Measurements from ENCODE around the gene MS4A2. TPM values are rescaled to one million over a fixed set of nuclear protein-coding genes. Genes with fewer than 3 reads are reported as not detected.
"Not testable (repeated sequence)": the region's sequence is repeated elsewhere in the genome, so short reads cannot be mapped to it uniquely, and the experiment has no call there.

The MS4A2 gene
- polyA plus RNA-seq, 1 donor from 2014 or later, result not detected

GRCh38 chr11:60084631-60085273 is 3.7 kb upstream of the MS4A2 start:
- Mint-ChIP-seq H3K27ac (no peak overlapping the region), H3K27me3 (peaks cover 15% of the 10 kb centered on the region), H3K9me3 (peaks cover 0 to 9% (median 5%) of the 10 kb centered on the region in 3 donors), H3K36me3 (no peaks in the 10 kb centered on the region), H3K4me3 (no peak overlapping the region), H3K4me1 (no peaks in the 10 kb centered on the region)

DNA sequence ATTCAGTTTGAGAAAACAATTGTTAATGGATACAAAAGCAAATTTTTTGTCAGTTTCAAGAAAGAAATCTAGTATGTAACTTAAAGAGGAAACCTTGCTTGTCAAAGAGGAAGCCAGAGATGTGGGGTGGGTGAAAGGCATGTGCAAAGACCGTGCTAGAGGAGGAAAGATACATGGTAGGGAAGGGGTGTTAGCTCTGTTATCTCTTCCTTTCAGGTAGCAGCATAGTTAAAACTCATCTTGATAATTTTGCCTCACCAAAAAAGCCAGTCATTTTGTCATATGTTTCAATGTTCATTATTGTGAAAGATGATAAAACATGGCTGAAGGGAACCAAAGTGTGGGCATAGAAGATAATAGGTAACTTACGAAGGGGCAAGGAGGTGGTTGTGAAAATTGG is 2.6 kb upstream of the MS4A2 start:
- Mint-ChIP-seq H3K4me1 (no peaks in the 10 kb centered on the region), H3K36me3 (no peaks in the 10 kb centered on the region), H3K27me3 (peaks cover 15% of the 10 kb centered on the region), H3K4me3 (no peak overlapping the region), H3K27ac (no peak overlapping the region), H3K9me3 (peaks cover 0 to 5% (median 3%) of the 10 kb centered on the region in 3 donors)

DNA sequence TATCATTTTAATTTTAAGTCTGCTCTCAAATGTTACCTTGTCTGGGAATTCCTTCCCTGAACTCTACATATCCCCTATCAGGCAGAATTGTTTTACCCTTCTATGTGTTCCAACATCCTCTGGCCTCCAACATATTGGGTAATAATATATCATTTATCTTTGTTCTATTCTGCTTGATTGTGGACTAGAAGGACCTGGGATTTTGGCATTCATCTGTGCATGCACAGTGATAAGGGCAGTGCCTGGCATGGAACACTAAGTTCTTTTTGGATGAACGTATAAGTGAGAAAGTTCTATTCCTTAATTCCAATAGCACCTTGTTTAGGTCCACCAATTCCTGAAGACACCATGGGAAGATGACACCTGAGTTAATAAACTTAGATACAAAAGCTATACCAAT is 1.2 kb upstream of the MS4A2 start:
- H3K9me3 Mint-ChIP-seq, result peaks cover 0 to 3% (median 2%) of the 10 kb centered on the region in 3 donors
- H3K36me3 Mint-ChIP-seq, result no peaks in the 10 kb centered on the region
- H3K27ac Mint-ChIP-seq, result no peak overlapping the region
- no peak overlapping the region for H3K4me3 Mint-ChIP-seq
- H3K27me3 Mint-ChIP-seq, result peaks cover 15% of the 10 kb centered on the region
- no peaks in the 10 kb centered on the region for H3K4me1 Mint-ChIP-seq

DNA sequence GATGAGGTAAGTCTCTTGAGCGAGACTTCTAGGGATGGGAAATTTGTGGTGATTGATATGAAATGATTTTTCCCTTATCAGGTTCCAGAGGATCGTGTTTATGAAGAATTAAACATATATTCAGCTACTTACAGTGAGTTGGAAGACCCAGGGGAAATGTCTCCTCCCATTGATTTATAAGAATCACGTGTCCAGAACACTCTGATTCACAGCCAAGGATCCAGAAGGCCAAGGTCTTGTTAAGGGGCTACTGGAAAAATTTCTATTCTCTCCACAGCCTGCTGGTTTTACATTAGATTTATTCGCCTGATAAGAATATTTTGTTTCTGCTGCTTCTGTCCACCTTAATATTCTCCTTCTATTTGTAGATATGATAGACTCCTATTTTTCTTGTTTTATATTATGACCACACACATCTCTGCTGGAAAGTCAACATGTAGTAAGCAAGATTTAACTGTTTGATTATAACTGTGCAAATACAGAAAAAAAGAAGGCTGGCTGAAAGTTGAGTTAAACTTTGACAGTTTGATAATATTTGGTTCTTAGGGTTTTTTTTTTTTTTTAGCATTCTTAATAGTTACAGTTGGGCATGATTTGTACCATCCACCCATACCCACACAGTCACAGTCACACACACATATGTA is 7.1 kb downstream of the MS4A2 start:
- Mint-ChIP-seq H3K9me3 (no peaks in the 10 kb centered on the region), H3K4me1 (no peaks in the 10 kb centered on the region), H3K4me3 (no peak overlapping the region), H3K27me3 (peaks cover 7% of the 10 kb centered on the region), H3K36me3 (no peaks in the 10 kb centered on the region), H3K27ac (no peak overlapping the region)

- H3K4me1 Mint-ChIP-seq, result no peaks in the 10 kb centered on the region
- H3K4me3 Mint-ChIP-seq, result no peak overlapping the region
- H3K36me3 Mint-ChIP-seq, result no peaks in the 10 kb centered on the region
- H3K27me3 Mint-ChIP-seq, result peaks cover 7% of the 10 kb centered on the region
- H3K27ac Mint-ChIP-seq, result no peak overlapping the region
- H3K9me3 Mint-ChIP-seq, result no peaks in the 10 kb centered on the region
These were observed 8.7 kb downstream of the MS4A2 start for GRCh38 chr11:60097189-60097588.

GRCh38 chr11:60098508-60098907 is 10.0 kb downstream of the MS4A2 start:
- no peak overlapping the region for H3K27ac Mint-ChIP-seq
- H3K9me3 Mint-ChIP-seq, result no peaks in the 10 kb centered on the region
- H3K4me3 Mint-ChIP-seq, result no peak overlapping the region
- H3K4me1 Mint-ChIP-seq, result no peaks in the 10 kb centered on the region
- no peaks in the 10 kb centered on the region for H3K36me3 Mint-ChIP-seq
- H3K27me3 Mint-ChIP-seq, result peaks cover 4% of the 10 kb centered on the region

DNA sequence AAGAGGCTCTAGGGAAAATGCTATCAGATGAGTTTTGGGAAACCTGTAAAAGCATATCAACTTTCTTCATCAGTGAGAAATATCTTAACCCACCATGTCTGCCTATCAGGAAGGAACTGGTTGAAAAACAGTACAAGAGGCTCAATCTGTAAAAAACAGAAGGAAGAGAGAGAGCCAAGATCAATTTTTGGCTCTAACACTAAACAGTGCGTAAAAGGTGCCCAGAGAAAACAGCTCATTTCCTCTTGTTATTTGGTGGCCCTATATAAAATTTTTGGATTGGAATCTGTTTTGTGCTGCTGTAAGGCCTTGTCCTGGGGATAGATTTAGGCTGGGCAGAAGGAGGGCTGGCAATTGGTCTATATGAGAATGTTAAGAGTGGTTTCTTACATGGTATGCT is 12.1 kb downstream of the MS4A2 start:
- Mint-ChIP-seq H3K9me3 (peaks cover 0 to under 1% (median 0%) of the 10 kb centered on the region in 3 donors), H3K36me3 (no peaks in the 10 kb centered on the region), H3K27me3 (no peaks in the 10 kb centered on the region), H3K27ac (no peak overlapping the region), H3K4me3 (no peak overlapping the region), H3K4me1 (no peaks in the 10 kb centered on the region)

DNA sequence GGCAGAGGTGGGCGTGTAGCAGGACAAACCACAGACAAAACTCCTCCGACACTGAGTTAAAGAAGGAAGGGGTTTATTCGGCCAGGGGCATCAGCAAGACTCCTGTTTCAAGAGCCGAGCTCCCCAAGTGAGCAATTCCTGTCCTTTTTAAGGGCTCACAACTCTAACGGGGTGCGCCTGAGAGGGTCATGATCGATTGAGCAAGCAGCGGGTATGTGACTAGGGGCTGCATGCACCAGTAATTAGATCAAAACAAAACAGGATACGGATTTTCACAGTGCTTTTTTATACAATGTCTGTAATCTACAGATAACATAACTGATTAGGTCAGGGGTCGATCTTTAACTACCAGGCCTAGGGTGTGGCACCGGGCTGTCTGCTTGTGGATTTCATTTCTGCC is 12.9 kb downstream of the MS4A2 start:
- H3K9me3 Mint-ChIP-seq, H3K27ac Mint-ChIP-seq, H3K27me3 Mint-ChIP-seq, H3K4me1 Mint-ChIP-seq, H3K36me3 Mint-ChIP-seq, H3K4me3 Mint-ChIP-seq: not testable (repeated sequence)

DNA sequence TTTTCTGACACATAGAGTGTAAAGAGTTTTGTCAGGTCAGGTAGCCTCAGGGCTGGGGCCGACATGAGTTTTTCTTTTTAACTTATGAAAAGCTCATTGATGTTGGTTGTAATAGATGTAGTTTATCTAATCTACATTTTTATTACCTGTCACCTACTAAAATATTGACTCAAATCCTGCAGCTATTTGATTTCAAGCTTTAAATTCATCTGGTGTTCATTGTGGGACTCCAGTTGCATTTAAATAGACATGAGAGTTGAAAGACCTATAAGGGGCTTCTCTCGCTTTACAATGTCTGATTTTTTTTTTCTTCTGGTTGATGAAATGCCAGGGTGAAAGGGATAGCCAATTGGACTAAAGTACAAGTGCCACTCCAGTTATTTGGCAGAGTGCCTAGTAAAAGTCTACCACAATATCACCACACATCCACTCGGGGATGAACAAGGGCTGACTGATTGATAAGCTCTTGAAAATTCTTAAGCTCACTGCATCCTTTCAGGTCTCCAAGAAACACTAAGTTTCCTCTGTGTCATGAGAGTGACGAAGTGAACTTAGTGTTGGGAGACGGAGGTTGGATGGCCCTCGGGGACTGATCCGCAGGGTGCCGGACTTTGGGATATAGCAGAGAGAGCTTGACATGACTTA is 16.1 kb downstream of the MS4A2 start:
- not testable (repeated sequence) for H3K27me3 Mint-ChIP-seq

GRCh38 chr11:60108631-60109030 is 20.2 kb downstream of the MS4A2 start:
- H3K36me3 Mint-ChIP-seq, H3K4me1 Mint-ChIP-seq, H3K4me3 Mint-ChIP-seq, H3K27me3 Mint-ChIP-seq, H3K9me3 Mint-ChIP-seq, H3K27ac Mint-ChIP-seq: not testable (repeated sequence)

More for the DNA sequence above, 16.1 kb downstream of the MS4A2 start:
- H3K9me3 Mint-ChIP-seq, H3K4me1 Mint-ChIP-seq, H3K27ac Mint-ChIP-seq, H3K4me3 Mint-ChIP-seq, H3K36me3 Mint-ChIP-seq: not testable (repeated sequence)

- no peak overlapping the region for H3K27ac Mint-ChIP-seq
- H3K36me3 Mint-ChIP-seq, result no peaks in the 10 kb centered on the region
- H3K9me3 Mint-ChIP-seq, result peaks cover 0 to 2% (median 0%) of the 10 kb centered on the region in 3 donors
- no peak overlapping the region for H3K4me3 Mint-ChIP-seq
- H3K27me3 Mint-ChIP-seq, result peaks cover 10% of the 10 kb centered on the region
- H3K4me1 Mint-ChIP-seq, result no peaks in the 10 kb centered on the region
These were observed 23.3 kb downstream of the MS4A2 start for GRCh38 chr11:60111793-60112192.

DNA sequence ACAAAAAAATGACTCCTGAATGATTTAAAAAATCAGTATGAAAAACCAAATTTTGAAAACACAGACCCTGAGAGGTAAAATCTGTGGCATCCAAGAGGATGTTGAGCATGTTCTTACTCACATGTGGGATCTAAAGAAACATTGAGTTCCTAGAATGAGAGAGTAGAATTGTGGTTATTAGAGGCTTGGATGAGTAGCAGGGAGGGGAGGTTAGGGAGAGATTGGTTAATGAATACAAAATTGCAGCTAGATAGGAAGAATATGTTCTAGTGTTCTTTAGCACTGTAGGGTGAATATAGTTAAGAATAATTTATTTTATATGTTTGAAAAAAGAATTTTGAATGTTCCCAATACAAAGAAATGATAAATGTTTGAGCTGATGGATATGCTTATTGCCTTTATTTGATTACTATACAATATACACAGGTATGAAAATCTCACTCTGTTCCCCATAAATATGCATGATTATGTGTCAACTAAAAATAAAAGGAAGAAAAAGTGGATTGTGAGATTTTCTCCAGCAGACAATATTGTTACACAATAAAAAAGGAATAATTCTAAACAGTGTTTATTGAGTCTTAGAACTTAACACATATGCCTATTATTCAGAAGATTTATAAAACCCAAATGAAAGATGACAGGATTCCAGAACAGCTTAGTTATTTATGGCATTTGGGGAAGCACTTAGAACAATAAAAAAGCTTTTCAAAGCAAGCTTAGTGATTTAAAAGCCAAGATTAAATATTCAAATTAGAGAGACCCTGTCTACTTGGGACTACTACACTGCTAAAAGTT is 28.7 kb downstream of the MS4A2 start:
- Mint-ChIP-seq H3K27me3 (peaks cover 2% of the 10 kb centered on the region), H3K27ac (no peak overlapping the region), H3K36me3 (no peaks in the 10 kb centered on the region), H3K4me3 (no peak overlapping the region), H3K4me1 (no peaks in the 10 kb centered on the region), H3K9me3 (peaks cover 0 to 3% (median 2%) of the 10 kb centered on the region in 3 donors)

DNA sequence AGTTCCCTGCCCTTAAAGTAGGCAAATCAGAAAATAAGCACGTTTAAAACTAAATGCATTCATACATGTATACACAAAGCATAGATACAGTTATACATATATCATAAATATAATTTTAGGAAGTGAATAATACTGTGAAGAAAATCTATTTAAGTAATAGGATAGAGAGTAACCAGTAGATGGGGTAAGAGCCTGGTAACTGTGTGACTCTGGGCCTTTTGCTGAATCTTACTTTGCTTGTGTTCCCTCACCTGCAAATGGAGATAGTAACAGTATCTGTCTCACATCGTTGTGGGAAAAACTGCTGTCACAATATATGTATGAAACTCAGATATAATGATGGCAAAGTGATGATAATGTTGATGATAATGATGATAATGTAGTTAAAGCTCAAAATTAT is 29.9 kb downstream of the MS4A2 start:
- Mint-ChIP-seq H3K4me1 (no peaks in the 10 kb centered on the region), H3K4me3 (no peak overlapping the region), H3K9me3 (peaks cover 0 to 3% (median 2%) of the 10 kb centered on the region in 3 donors), H3K27me3 (peaks cover 4% of the 10 kb centered on the region), H3K27ac (no peak overlapping the region), H3K36me3 (no peaks in the 10 kb centered on the region)

DNA sequence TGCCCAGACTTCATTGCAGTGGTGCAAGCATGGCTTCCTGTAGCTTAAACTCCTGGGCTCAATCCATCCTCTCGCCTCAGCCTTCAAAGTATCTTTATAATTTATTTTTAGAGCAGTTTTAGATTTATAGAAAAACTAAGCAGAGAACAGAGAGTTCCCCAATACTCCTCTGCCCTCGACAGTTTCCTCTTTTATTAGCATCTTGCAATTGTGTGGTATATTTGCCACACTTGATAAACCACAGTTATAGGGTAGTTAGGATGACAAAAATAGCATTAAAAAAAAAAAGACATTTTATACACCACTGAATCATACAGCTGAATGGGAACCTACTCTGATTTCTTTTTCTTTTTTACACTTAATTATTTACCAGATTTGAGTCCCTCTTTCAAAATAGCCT is 31.2 kb downstream of the MS4A2 start:
- no peaks in the 10 kb centered on the region for H3K36me3 Mint-ChIP-seq
- no peak overlapping the region for H3K27ac Mint-ChIP-seq
- peaks cover 0 to 3% (median 0%) of the 10 kb centered on the region in 3 donors for H3K9me3 Mint-ChIP-seq
- H3K4me1 Mint-ChIP-seq, result no peaks in the 10 kb centered on the region
- H3K4me3 Mint-ChIP-seq, result no peak overlapping the region
- peaks cover 4% of the 10 kb centered on the region for H3K27me3 Mint-ChIP-seq

DNA sequence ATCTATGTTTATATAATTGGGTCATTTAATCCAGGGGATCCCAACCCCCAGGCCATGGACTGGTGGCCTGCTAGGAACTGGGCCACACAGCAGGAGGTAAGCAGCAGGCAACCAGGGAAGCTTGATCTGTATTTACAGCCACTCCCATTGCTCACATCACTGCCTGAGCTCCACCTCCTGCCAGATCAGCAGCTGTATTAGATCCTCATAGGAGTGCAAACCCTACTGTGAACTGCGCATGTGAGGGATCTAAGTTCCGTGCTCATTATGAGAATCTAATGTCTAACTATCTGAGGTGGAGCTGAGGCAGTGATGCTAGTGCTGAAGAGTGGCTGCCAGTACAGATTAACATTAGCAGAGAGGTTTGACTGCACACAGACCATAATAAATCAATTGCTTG is 32.8 kb downstream of the MS4A2 start:
- H3K4me1 Mint-ChIP-seq, result no peaks in the 10 kb centered on the region
- H3K4me3 Mint-ChIP-seq, result no peak overlapping the region
- H3K36me3 Mint-ChIP-seq, result no peaks in the 10 kb centered on the region
- peaks cover 0 to 3% (median 0%) of the 10 kb centered on the region in 3 donors for H3K9me3 Mint-ChIP-seq
- H3K27me3 Mint-ChIP-seq, result peaks cover 4% of the 10 kb centered on the region
- H3K27ac Mint-ChIP-seq, result no peak overlapping the region
